A549 (cell line): ENCODE results near the gene TOP3B. TPM values are rescaled to one million over a fixed set of nuclear protein-coding genes. Genes with fewer than 3 reads are reported as not detected.

ENCODE experiments used
- ATAC-seq, 2 experiments: fragments of 200-7000 bp in 1 of 2; fragments of >200 bp in 1 of 2; cut with Nextera tagmentation in 1 of 2; cut with Tn5 transposase in 1 of 2; 3 replicates each; pipeline versions ENCODE4 v1.8.0 to v1.9.1; 2018 to 2020; ENCODE audit warnings: mild to moderate bottlenecking in 1 of 2, moderate library complexity in 1 of 2
- CTCF ChIA-PET: fragments of 300-600 bp; sonication (Branson Sonifier 250); formaldehyde crosslinking; extraction: SDS; loops from one replicate; lab custom pipeline; 2021; ENCODE audit warnings: antibody characterized with exemption, inconsistent platforms; lab: Yijun Ruan, JAX
- POLR2A ChIA-PET: fragments of 350-600 bp; formaldehyde crosslinking; extraction: SDS; loops from one replicate; lab custom pipeline; 2021; ENCODE audit warnings: antibody characterized with exemption, inconsistent platforms; lab: Yijun Ruan, JAX
- DNase-seq, 2 experiments: peaks; one replicate each; pipeline versions ENCODE4 v3.0.0 to v3.0.0-alpha.2; 2011 to 2016; ENCODE audit warnings: low read depth in 1 of 2, low spot score in 1 of 2
- FAIRE-seq: peaks from 2 replicates; lab custom pipeline; 2011; peaks lifted over from hg19 to GRCh38; lab: Jason Lieb, UNC
- H3K27ac ChIP-seq, 2 experiments: fragments of >200 bp; sonication (Bioruptor Twin); formaldehyde crosslinking; 3 replicates each; pipeline ENCODE4 v1.5.1; 2016 to 2017
- H3K4me1 ChIP-seq: fragments of >200 bp; sonication (Bioruptor Twin); formaldehyde crosslinking; 3 replicates; pipeline ENCODE4 v1.6.1; 2016
- H3K4me2 ChIP-seq: fragments of >200 bp; sonication (Bioruptor Twin); formaldehyde crosslinking; 3 replicates; pipeline ENCODE4 v1.6.1; 2016
- H3K4me3 ChIP-seq: fragments of >200 bp; sonication (Bioruptor Twin); formaldehyde crosslinking; 3 replicates; pipeline ENCODE4 v1.5.1; 2016
- H3K9me3 ChIP-seq: fragments of >200 bp; sonication (Bioruptor Twin); formaldehyde crosslinking; 3 replicates; pipeline ENCODE4 v1.6.1; 2016
- CHD4 ChIP-seq: fragments of 200-600 bp; sonication (generic); IDR thresholded peaks from 2 replicates; pipeline ENCODE4 v1.6.1; 2016; ENCODE audit warnings: antibody characterized with exemption, mild to moderate bottlenecking, borderline replicate concordance
- E2F6 ChIP-seq: IDR thresholded peaks from 2 replicates; pipeline ENCODE4 v1.6.1; 2012; ENCODE audit warnings: low read depth, borderline replicate concordance
- EHF ChIP-seq: fragments of 250-450 bp; sonication (Bioruptor Pico); IDR thresholded peaks from 2 replicates; pipeline ENCODE4 v1.5.0; 2020; ENCODE audit warnings: mild to moderate bottlenecking
- FOSB ChIP-seq: fragments of 250-450 bp; sonication (Bioruptor Pico); IDR thresholded peaks from 2 replicates; pipeline ENCODE4 v1.5.0; 2020; ENCODE audit warnings: mild to moderate bottlenecking, moderate library complexity
- FOXS1 ChIP-seq: fragments of 250-450 bp; sonication (Bioruptor Pico); IDR thresholded peaks from 2 replicates; pipeline ENCODE4 v1.5.0; 2020; ENCODE audit warnings: mild to moderate bottlenecking, moderate library complexity
- HEYL ChIP-seq: fragments of 250-450 bp; sonication (Bioruptor Pico); IDR thresholded peaks from 2 replicates; pipeline ENCODE4 v1.8.0; 2021; ENCODE audit warnings: mild to moderate bottlenecking, moderate library complexity
- HOXA7 ChIP-seq: fragments of 250-450 bp; sonication (Bioruptor Pico); IDR thresholded peaks from 2 replicates; pipeline ENCODE4 v1.5.0; 2020; ENCODE audit warnings: mild to moderate bottlenecking, moderate library complexity
- HOXB13 ChIP-seq: fragments of 250-450 bp; sonication (Bioruptor Pico); IDR thresholded peaks from 2 replicates; pipeline ENCODE4 v1.5.0; 2020; ENCODE audit warnings: low read depth, mild to moderate bottlenecking, moderate library complexity
- HOXB5 ChIP-seq: fragments of 250-450 bp; sonication (Bioruptor Pico); IDR thresholded peaks from 2 replicates; pipeline ENCODE4 v1.5.0; 2020; ENCODE audit warnings: mild to moderate bottlenecking, moderate library complexity
- JUNB ChIP-seq: fragments of >200 bp; sonication (Bioruptor Twin); formaldehyde crosslinking; IDR thresholded peaks from 2 replicates; pipeline ENCODE4 v1.6.1; 2016
- KDM1A ChIP-seq: fragments of 200-600 bp; sonication (generic); IDR thresholded peaks from 2 replicates; pipeline ENCODE4 v1.6.1; 2016; ENCODE audit warnings: low read depth, mild to moderate bottlenecking
- KDM5A ChIP-seq: fragments of 200-600 bp; sonication (generic); IDR thresholded peaks from 2 replicates; pipeline ENCODE4 v1.6.1; 2016; ENCODE audit warnings: antibody characterized with exemption, mild to moderate bottlenecking
- MYC ChIP-seq: IDR thresholded peaks from 2 replicates; pipeline ENCODE4 v1.6.1; 2012; ENCODE audit warnings: mild to moderate bottlenecking, inconsistent platforms, low read length, improper control_type of control experiment, borderline replicate concordance
- POLR2A ChIP-seq: IDR thresholded peaks from 2 replicates; pipeline ENCODE4 v1.6.1; 2012; ENCODE audit warnings: mild to moderate bottlenecking, low read length
- POLR2AphosphoS2 ChIP-seq: conservative IDR thresholded peaks from 2 replicates; pipeline ENCODE4 v1.6.1; 2012; ENCODE audit warnings: low read length, improper control_type of control experiment, inconsistent platforms
- RAD21 ChIP-seq, 2 experiments: fragments of >200 bp in 1 of 2; sonication (Bioruptor Twin) in 1 of 2; formaldehyde crosslinking in 1 of 2; IDR thresholded peaks in 1 of 2; conservative IDR thresholded peaks in 1 of 2; 2 replicates in 1 of 2; 3 replicates in 1 of 2; pipeline ENCODE4 v1.6.1; 2012 to 2018; ENCODE audit warnings: inconsistent platforms in 1 of 2
- RARB ChIP-seq: fragments of 250-450 bp; sonication (Bioruptor Pico); IDR thresholded peaks from 2 replicates; pipeline ENCODE4 v1.8.0; 2021; ENCODE audit warnings: mild to moderate bottlenecking, moderate library complexity
- RFX5 ChIP-seq: fragments of 450-650 bp; IDR thresholded peaks from 2 replicates; pipeline ENCODE4 v1.7.1; 2014; ENCODE audit warnings: antibody characterized with exemption, mild to moderate bottlenecking, moderate library complexity
- RNF2 ChIP-seq: fragments of 200-600 bp; sonication (generic); IDR thresholded peaks from 2 replicates; pipeline ENCODE4 v1.6.1; 2016; ENCODE audit warnings: low read depth, mild to moderate bottlenecking, antibody characterized with exemption, moderate library complexity, borderline replicate concordance
- SMC3 ChIP-seq: fragments of >200 bp; sonication (Bioruptor Twin); formaldehyde crosslinking; IDR thresholded peaks from 3 replicates; pipeline ENCODE4 v1.6.1; 2018; ENCODE audit warnings: inconsistent platforms
- SREBF2 ChIP-seq: fragments of 450-650 bp; IDR thresholded peaks from 2 replicates; pipeline ENCODE4 v1.6.1; 2014; ENCODE audit warnings: mild to moderate bottlenecking, moderate library complexity
- WGBS: methylation state at CpG from one replicate; pipeline ENCODE4 v1.1.6; 2017; ENCODE audit errors: missing lambda C conversion rate; 5-methylcytosine and 5-hydroxymethylcytosine counted together
- polyA plus RNA-seq, 4 experiments: library from polyadenylated mRNA; depleted of rRNA in 3 of 4; stranded (reverse); fragments of >200 nt; fragmentation: RNase III in 1 of 4; extraction: RNeasy Plus Mini Kit Qiagen cat#74134 plus additional on column Dnase treatment in 1 of 4; gene quantifications; 2 replicates in 3 of 4; 3 replicates in 1 of 4; pipeline ENCODE4 v1.2.3, GENCODE V29; 2011 to 2017
- TF ChIP-seq, protein P1 (sequence below): fragments of >200 bp; sonication (Bioruptor Twin); formaldehyde crosslinking; IDR thresholded peaks from 3 replicates; pipeline ENCODE4 v1.6.1; 2016
- TF ChIP-seq, protein P2 (sequence below): fragments of 200-600 bp; sonication (generic); IDR thresholded peaks from 2 replicates; pipeline ENCODE4 v1.6.1; 2016; ENCODE audit warnings: antibody characterized with exemption, mild to moderate bottlenecking, moderate library complexity
- TF ChIP-seq, protein P3 (sequence below): IDR thresholded peaks from 2 replicates; pipeline ENCODE4 v1.6.1; 2012
- TF ChIP-seq, protein P4 (sequence below): IDR thresholded peaks from 2 replicates; pipeline ENCODE4 v1.6.1; 2012

TOP3B gene
- polyA plus RNA-seq, 2 of the 4 experiments (the other 2 are of a cell fraction), result 11.5 to 19.8 TPM

- no peak overlapping the region for H3K4me2 ChIP-seq
- no peak for TF ChIP-seq POLR2A
- no peak for TF ChIP-seq HOXA7 (CRISPR knock-in tag)
- no peak for TF ChIP-seq KDM1A
- TF ChIP-seq, protein P1, sequence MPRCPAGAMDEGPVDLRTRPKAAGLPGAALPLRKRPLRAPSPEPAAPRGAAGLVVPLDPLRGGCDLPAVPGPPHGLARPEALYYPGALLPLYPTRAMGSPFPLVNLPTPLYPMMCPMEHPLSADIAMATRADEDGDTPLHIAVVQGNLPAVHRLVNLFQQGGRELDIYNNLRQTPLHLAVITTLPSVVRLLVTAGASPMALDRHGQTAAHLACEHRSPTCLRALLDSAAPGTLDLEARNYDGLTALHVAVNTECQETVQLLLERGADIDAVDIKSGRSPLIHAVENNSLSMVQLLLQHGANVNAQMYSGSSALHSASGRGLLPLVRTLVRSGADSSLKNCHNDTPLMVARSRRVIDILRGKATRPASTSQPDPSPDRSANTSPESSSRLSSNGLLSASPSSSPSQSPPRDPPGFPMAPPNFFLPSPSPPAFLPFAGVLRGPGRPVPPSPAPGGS, result no peak
- TF ChIP-seq POLR2AphosphoS2, result no peak
- TF ChIP-seq HOXB13 (CRISPR knock-in tag), result no peak
- TF ChIP-seq HEYL (CRISPR knock-in tag), result no peak
- TF ChIP-seq SMC3, result no peak
- no peak for TF ChIP-seq MYC
- H3K27ac ChIP-seq, result no peak overlapping the region
- no peak overlapping the region for H3K4me3 ChIP-seq
- no peaks in the 10 kb centered on the region for H3K4me1 ChIP-seq
- no peak for ATAC-seq
- POLR2A ChIA-PET, result no interaction called here
- CTCF ChIA-PET, result no interaction called here
- no peak for FAIRE-seq
- no peaks in the 10 kb centered on the region for H3K9me3 ChIP-seq
- 85% methylated on average over 10 of the region's 10 CpGs for WGBS
- no peak for DNase-seq
These were observed 41.9 kb upstream of the TOP3B start for GRCh38 chr22:22024440-22024839.

DNA sequence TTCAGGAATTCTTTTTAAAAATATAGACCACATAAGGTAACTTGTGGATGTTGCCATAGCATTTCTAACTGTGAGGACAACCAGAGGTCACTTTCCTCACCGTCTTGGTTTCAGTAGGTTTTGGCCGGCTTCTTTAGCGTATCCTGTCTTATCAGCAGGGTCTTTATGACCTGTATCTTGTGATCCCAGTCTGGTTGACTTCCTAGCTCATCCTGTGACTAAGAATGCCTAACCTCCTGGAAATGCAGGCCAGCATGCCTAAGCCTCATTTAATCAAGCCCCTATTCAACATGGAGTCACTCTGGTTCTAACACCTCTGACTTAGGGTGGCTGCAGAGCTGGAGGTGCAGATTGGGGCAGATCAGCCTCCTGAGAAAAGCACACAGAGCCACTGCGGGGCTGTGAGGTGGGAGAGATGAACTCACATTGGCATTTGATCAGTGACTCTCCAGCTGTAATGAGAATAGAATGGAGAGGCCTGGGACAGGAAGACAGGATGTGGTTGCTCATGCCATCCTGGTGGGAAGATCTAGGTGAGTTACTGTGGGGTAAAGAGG is 41.1 kb upstream of the TOP3B start:
- 77% methylated on average over 4 of the region's 4 CpGs for WGBS
- CTCF ChIA-PET, result interaction anchor here (1.2 kb wide), 1 partner anchor 19 kb away, joined by 3 read pairs; no protein-coding TSS in a partner anchor
- no peaks in the 10 kb centered on the region for H3K9me3 ChIP-seq

DNA sequence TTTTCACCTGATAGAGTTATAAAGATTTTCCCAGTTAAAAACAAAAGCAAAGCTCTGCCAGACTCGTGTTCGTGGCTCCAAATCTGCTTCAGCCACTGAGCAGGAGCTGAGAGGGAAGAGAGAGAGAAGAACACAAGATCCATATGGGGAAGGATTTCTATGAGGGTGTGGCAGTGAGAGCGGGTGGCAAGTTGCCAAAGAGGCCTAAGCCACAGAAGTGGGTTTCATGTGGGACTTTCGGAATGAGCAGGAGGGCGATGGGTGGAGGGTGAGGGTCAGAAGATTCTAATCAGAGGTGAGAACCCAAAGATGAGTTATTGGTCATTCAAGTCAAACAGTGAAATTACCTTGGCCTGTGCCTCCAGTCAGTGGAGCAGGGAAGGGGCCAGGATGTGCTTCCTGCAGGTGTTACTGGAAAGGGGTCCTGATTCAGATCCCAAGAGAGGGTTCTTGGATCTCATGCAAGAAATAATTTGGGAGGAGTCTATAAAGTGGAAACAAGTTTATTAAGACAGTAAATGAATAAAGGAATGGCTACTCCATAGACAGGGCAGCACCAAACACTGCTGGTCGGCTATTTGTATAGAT is 40.5 kb upstream of the TOP3B start:
- FAIRE-seq, result no peak

More for the DNA sequence above, 41.1 kb upstream of the TOP3B start:
- no peak for FAIRE-seq
- H3K4me3 ChIP-seq, result no peak overlapping the region
- H3K4me2 ChIP-seq, result no peak overlapping the region
- TF ChIP-seq FOXS1 (CRISPR knock-in tag) (no peak), HOXB5 (CRISPR knock-in tag) (no peak), KDM5A (no peak)
- TF ChIP-seq, protein P2, sequence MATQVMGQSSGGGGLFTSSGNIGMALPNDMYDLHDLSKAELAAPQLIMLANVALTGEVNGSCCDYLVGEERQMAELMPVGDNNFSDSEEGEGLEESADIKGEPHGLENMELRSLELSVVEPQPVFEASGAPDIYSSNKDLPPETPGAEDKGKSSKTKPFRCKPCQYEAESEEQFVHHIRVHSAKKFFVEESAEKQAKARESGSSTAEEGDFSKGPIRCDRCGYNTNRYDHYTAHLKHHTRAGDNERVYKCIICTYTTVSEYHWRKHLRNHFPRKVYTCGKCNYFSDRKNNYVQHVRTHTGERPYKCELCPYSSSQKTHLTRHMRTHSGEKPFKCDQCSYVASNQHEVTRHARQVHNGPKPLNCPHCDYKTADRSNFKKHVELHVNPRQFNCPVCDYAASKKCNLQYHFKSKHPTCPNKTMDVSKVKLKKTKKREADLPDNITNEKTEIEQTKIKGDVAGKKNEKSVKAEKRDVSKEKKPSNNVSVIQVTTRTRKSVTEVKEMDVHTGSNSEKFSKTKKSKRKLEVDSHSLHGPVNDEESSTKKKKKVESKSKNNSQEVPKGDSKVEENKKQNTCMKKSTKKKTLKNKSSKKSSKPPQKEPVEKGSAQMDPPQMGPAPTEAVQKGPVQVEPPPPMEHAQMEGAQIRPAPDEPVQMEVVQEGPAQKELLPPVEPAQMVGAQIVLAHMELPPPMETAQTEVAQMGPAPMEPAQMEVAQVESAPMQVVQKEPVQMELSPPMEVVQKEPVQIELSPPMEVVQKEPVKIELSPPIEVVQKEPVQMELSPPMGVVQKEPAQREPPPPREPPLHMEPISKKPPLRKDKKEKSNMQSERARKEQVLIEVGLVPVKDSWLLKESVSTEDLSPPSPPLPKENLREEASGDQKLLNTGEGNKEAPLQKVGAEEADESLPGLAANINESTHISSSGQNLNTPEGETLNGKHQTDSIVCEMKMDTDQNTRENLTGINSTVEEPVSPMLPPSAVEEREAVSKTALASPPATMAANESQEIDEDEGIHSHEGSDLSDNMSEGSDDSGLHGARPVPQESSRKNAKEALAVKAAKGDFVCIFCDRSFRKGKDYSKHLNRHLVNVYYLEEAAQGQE, result no peak
- H3K27ac ChIP-seq, result no peak overlapping the region
- ATAC-seq, result no peak
- no peak for DNase-seq
- H3K4me1 ChIP-seq, result no peaks in the 10 kb centered on the region
- POLR2A ChIA-PET, result no interaction called here

More for the DNA sequence above, 40.5 kb upstream of the TOP3B start:
- POLR2A ChIA-PET, result no interaction called here
- H3K4me1 ChIP-seq, result no peaks in the 10 kb centered on the region
- H3K27ac ChIP-seq, result no peak overlapping the region
- ATAC-seq (no peak), DNase-seq (no peak)
- H3K4me2 ChIP-seq, result no peak overlapping the region
- TF ChIP-seq RAD21 (conservative IDR thresholded peaks at IDR 0.05 in 1 of 2, IDR thresholded peaks at IDR 0.05 in 1 of 2) (no peak), JUNB (no peak), FOSB (CRISPR knock-in tag) (no peak), SREBF2 (no peak), RNF2 (no peak), EHF (CRISPR knock-in tag) (no peak), RFX5 (no peak), RARB (CRISPR knock-in tag) (no peak), CHD4 (no peak), KDM1A (no peak), E2F6 (no peak), HOXB5 (CRISPR knock-in tag) (no peak)
- TF ChIP-seq, protein P3, sequence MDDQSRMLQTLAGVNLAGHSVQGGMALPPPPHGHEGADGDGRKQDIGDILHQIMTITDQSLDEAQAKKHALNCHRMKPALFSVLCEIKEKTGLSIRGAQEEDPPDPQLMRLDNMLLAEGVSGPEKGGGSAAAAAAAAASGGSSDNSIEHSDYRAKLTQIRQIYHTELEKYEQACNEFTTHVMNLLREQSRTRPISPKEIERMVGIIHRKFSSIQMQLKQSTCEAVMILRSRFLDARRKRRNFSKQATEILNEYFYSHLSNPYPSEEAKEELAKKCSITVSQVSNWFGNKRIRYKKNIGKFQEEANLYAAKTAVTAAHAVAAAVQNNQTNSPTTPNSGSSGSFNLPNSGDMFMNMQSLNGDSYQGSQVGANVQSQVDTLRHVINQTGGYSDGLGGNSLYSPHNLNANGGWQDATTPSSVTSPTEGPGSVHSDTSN, result no peak
- TF ChIP-seq, protein P4, sequence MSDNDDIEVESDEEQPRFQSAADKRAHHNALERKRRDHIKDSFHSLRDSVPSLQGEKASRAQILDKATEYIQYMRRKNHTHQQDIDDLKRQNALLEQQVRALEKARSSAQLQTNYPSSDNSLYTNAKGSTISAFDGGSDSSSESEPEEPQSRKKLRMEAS, result no peak
- H3K4me3 ChIP-seq, result no peak overlapping the region
- WGBS, result 58% methylated on average over 6 of the region's 6 CpGs
- no peaks in the 10 kb centered on the region for H3K9me3 ChIP-seq
- CTCF ChIA-PET, result interaction anchor here (1.2 kb wide), 1 partner anchor 20 kb away, joined by 3 read pairs; no protein-coding TSS in a partner anchor
